ENCODE measurements around the gene SIGLEC5.
"Not testable (repeated sequence)": the region's sequence is repeated elsewhere in the genome, so short reads cannot be mapped to it uniquely, and the experiment has no call there.

DNA sequence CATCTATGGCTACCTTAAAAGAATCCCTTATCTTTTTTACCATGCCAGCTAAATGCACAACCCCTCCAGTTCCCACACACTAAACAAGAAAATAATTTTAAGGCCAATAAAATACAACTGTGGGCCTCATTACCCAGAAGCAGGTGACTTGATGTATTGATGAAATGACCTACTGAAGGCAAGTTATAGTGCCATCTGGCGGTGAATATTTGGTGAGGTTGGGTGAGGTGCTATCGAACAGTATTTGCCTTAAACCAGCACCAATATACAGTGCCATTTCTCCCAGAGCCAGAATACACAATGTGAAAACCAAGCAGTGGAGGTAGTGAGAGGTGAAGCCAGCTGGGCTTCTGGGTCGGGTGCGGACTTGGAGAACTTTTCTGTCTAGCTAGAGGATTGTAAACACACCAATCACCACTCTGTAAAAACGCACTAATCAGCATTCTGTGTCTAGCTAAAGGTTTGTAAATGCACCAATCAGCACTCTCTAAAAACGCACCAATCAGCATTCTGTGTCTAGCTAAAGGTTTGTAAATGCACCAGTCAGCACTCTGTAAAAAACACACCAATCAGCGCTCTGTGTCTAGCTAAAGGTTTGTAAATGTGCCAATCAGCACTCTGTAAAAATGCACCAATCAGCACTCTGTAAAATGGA is 45.8 kb upstream of the SIGLEC5 start:
- not testable (repeated sequence) for TF ChIP-seq SP1 (IDR thresholded peaks at IDR 0.05; ENCODE audit: low read depth, low read length); RXRA (IDR thresholded peaks at IDR 0.05; ENCODE audit: insufficient read depth, low read depth, low read length); POLR2A (IDR thresholded peaks at IDR 0.05; ENCODE audit: control extremely low read depth in 1 of 2, low read depth in 2 of 2, low read length in 2 of 2); EZH2 (IDR thresholded peaks at IDR 0.05; ENCODE audit: low read depth, low read length, severe bottlenecking); POLR2AphosphoS5 (IDR thresholded peaks at IDR 0.05; ENCODE audit: low read depth, low read length)
- TF ChIP-seq, protein P1, sequence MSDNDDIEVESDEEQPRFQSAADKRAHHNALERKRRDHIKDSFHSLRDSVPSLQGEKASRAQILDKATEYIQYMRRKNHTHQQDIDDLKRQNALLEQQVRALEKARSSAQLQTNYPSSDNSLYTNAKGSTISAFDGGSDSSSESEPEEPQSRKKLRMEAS (IDR thresholded peaks at IDR 0.05) = not testable (repeated sequence)
- TF ChIP-seq, protein P2, sequence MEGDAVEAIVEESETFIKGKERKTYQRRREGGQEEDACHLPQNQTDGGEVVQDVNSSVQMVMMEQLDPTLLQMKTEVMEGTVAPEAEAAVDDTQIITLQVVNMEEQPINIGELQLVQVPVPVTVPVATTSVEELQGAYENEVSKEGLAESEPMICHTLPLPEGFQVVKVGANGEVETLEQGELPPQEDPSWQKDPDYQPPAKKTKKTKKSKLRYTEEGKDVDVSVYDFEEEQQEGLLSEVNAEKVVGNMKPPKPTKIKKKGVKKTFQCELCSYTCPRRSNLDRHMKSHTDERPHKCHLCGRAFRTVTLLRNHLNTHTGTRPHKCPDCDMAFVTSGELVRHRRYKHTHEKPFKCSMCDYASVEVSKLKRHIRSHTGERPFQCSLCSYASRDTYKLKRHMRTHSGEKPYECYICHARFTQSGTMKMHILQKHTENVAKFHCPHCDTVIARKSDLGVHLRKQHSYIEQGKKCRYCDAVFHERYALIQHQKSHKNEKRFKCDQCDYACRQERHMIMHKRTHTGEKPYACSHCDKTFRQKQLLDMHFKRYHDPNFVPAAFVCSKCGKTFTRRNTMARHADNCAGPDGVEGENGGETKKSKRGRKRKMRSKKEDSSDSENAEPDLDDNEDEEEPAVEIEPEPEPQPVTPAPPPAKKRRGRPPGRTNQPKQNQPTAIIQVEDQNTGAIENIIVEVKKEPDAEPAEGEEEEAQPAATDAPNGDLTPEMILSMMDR (IDR thresholded peaks at IDR 0.05; ENCODE audit: control extremely low read depth in 1 of 3, insufficient read depth in 1 of 3, low read depth in 1 of 3, low read length in 3 of 3) = peak in 2 of 3 experiments; percentile 47 to 66; a peak in 3 of 4 replicates
